A549 treated with Mapracorat at 1 μM for 4 hours (cell line): ENCODE results near the gene DEFB131A. TPM values are rescaled to one million over a fixed set of nuclear protein-coding genes. Genes with fewer than 3 reads are reported as not detected.

Source experiments
- total RNA-seq: library from RNA; stranded (reverse); fragments of 200-300 nt; extraction: Qiagen RNA extraction; gene quantifications from 5 replicates; pipeline ENCODE4 v1.2.3, GENCODE V29; 2022

Gene DEFB131A, protein sequence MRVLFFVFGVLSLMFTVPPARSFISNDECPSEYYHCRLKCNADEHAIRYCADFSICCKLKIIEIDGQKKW
- total RNA-seq: not detected in 5 replicates

DNA sequence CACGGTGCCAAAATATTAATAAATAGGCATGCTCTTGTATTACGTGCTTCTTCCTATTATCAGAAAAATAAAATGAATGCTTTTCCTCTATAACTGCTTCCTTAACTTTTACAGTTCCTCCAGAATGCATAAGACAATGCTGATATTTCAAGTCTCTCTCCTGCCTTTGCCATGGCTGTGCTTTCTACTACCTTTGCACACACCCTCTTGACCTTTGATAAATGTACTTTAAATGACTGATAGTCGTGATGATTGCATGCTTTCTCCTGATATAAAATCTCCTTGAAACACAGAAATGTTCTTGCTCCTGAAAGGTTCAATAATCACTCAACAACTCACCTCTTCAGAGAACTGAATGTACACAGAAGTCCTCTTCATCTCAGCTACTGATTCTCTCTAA, at the start of gene DEFB131A:
Gene DEFB131A (plus strand): TSS at position 301 of the 400 bp plus-strand sequence. CDS start 120 bp downstream, outside the sequence.

Other genes with a start within 250 kb of the DEFB131A start
- gene USP17L10, start 233.8 kb upstream of the DEFB131A start, total RNA-seq: not detected in 5 replicates
- not detected in 5 replicates for gene USP17L11, start 229.0 kb upstream of the DEFB131A start, total RNA-seq
- gene USP17L12, start 224.3 kb upstream of the DEFB131A start, total RNA-seq: not detected in 5 replicates
- gene USP17L13, start 219.5 kb upstream of the DEFB131A start, total RNA-seq: not detected in 5 replicates
- gene USP17L15, start 210.0 kb upstream of the DEFB131A start, total RNA-seq: not detected in 5 replicates
- not detected in 5 replicates for gene USP17L17, start 200.5 kb upstream of the DEFB131A start, total RNA-seq
- not detected in 5 replicates for gene USP17L18, start 195.8 kb upstream of the DEFB131A start, total RNA-seq
- not detected in 5 replicates for gene USP17L19, start 191.0 kb upstream of the DEFB131A start, total RNA-seq
- gene USP17L20, start 186.3 kb upstream of the DEFB131A start, total RNA-seq: not detected in 5 replicates
- gene USP17L21, start 181.5 kb upstream of the DEFB131A start, total RNA-seq: not detected in 5 replicates
- not detected in 5 replicates for gene USP17L22, start 176.8 kb upstream of the DEFB131A start, total RNA-seq
- not detected in 5 replicates for gene USP17L24, start 119.2 kb upstream of the DEFB131A start, total RNA-seq
- gene USP17L25, start 114.5 kb upstream of the DEFB131A start, total RNA-seq: not detected in 5 replicates
- not detected in 5 replicates for gene USP17L26, start 109.8 kb upstream of the DEFB131A start, total RNA-seq
- gene USP17L5, start 105.0 kb upstream of the DEFB131A start, total RNA-seq: not detected in 5 replicates
- gene USP17L27, start 100.3 kb upstream of the DEFB131A start, total RNA-seq: not detected in 5 replicates
- not detected in 5 replicates for gene USP17L28, start 95.5 kb upstream of the DEFB131A start, total RNA-seq
- not detected in 5 replicates for gene USP17L29, start 90.8 kb upstream of the DEFB131A start, total RNA-seq
- not detected in 5 replicates for gene USP17L30, start 81.3 kb upstream of the DEFB131A start, total RNA-seq